Measurements from ENCODE around the gene TPM1. TPM values are rescaled to one million over a fixed set of nuclear protein-coding genes. Genes with fewer than 3 reads are reported as not detected.

TPM1 gene
- total RNA-seq, 1 experiment from 2014 or later: 174 TPM

DNA sequence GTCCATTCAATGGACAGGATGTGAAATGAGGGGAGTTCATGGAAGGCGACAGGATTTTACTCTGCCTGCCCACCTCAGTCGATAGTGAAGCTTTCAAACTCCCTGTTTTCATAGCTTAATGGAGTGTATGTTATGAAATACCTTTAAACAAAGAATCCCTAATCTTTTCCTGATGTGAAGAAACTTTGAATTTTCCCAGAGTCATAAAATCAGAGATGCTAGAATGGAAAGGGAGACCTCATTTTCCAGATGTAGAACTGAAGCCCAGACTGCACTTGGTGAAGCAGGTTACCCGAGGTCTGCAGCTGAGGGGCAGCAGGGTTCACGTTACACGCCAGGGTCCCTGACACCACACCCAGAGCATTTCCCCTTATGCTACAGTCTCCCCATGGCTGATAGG lies 44.4 kb downstream of the TPM1 start:
- Histone ChIP-seq H3K9me2 (ENCODE audit: insufficient read depth) (no peaks in the 10 kb centered on the region), H3K4me3 (no peak overlapping the region), H3K27me3 (ENCODE audit: insufficient read depth, low read depth) (no peaks in the 10 kb centered on the region), H4K20me1 (ENCODE audit: insufficient read depth) (no peaks in the 10 kb centered on the region), H3F3A (ENCODE audit: insufficient read depth, low read depth) (no peaks in the 10 kb centered on the region), H3K4me1 (replicated peaks; ENCODE audit: insufficient read depth) (no peaks in the 10 kb centered on the region), H3K79me2 (ENCODE audit: low read depth) (no peaks in the 10 kb centered on the region), H3K36me3 (ENCODE audit: low read depth) (no peaks in the 10 kb centered on the region), H3K27ac (no peak overlapping the region), H3K4me2 (no peak overlapping the region), H2AFZ (no peak overlapping the region), H3K9me3 (ENCODE audit: insufficient read depth, low read depth) (no peaks in the 10 kb centered on the region)
- TF ChIP-seq CTCF (conservative IDR thresholded peaks at IDR 0.05) (no peak), EZH2 (IDR thresholded peaks at IDR 0.05; ENCODE audit: low read depth) (no peak)
- DNase-seq: no peak
- intact Hi-C loops (cut with micrococcal nuclease; ENCODE audit: unreplicated experiment): no loop called here
- ChIA-PET CTCF (interaction anchor here (0.6 kb wide), 1 partner anchor 345 kb away, joined by 5 read pairs; no protein-coding TSS in a partner anchor), POLR2A (ENCODE audit: unreplicated experiment) (interaction anchor here (0.6 kb wide), 1 partner anchor 236 kb away, joined by 3 read pairs; no protein-coding TSS in a partner anchor)
- no TSS peak for BruUV-seq (replicated peaks)

DNA sequence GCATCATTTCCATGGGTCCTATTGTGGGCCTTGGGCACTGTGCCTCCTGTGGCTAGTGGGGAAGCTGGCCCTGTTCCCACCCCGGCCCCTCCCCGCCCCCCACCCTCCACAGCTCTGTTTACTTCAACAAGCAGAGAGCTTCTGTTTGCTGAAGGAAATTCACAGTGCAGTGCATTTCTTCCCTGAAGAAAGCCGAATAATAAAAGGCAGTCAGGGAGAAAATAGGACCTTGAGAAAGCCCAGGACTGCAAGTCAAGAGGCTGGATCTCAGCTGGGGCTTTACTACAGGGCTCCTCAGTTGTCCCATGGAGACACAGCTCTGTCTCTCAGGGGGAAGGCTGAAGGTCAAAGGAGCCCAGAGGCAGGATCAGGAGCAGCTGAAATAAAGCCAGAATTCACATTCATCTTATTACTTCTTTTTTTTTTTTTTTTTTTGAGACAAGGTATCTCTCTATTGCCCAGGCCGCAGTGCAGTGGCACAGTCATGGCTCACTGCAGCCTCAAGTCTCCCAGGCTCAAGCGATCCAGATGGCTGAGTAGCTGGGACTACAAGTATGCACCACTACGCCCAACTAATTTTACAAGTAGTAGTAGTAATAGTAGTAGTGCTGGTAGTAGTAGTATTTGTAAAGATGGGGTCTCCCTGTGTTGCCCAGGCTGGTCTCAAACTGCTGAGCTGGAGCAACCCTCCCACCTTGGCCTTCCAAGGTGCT lies 46.1 kb downstream of the TPM1 start:
- H3K27me3 ChIP-seq (ENCODE audit: insufficient read depth, low read depth): no peaks in the 10 kb centered on the region
- intact Hi-C loops (cut with micrococcal nuclease; ENCODE audit: unreplicated experiment): no loop called here
- TF ChIP-seq CTCF (conservative IDR thresholded peaks at IDR 0.05): no peak
- TF ChIP-seq EZH2 (IDR thresholded peaks at IDR 0.05; ENCODE audit: low read depth): no peak
- H4K20me1 ChIP-seq (ENCODE audit: insufficient read depth): no peaks in the 10 kb centered on the region
- no TSS peak for BruUV-seq (replicated peaks)
- no peaks in the 10 kb centered on the region for H3F3A ChIP-seq (ENCODE audit: insufficient read depth, low read depth)
- H3K9me2 ChIP-seq (ENCODE audit: insufficient read depth): no peaks in the 10 kb centered on the region
- H3K4me1 ChIP-seq (replicated peaks; ENCODE audit: insufficient read depth): no peaks in the 10 kb centered on the region
- no peaks in the 10 kb centered on the region for H3K9me3 ChIP-seq (ENCODE audit: insufficient read depth, low read depth)
- H3K27ac ChIP-seq: no peak overlapping the region
- H3K4me2 ChIP-seq: no peak overlapping the region
- no peak overlapping the region for H2AFZ ChIP-seq
- ChIA-PET POLR2A (ENCODE audit: unreplicated experiment) (interaction anchor here (0.5 to 0.6 kb wide), 2 partner anchors 38 to 44 kb away, joined by 4 to 5 read pairs; no protein-coding TSS in a partner anchor), CTCF (interaction anchor here (0.6 kb wide), 2 partner anchors 235 to 240 kb away, joined by 3 to 7 read pairs; no protein-coding TSS in a partner anchor)
- DNase-seq: no peak
- H3K79me2 ChIP-seq (ENCODE audit: low read depth): no peaks in the 10 kb centered on the region
- H3K36me3 ChIP-seq (ENCODE audit: low read depth): no peaks in the 10 kb centered on the region
- no peak overlapping the region for H3K4me3 ChIP-seq

DNA sequence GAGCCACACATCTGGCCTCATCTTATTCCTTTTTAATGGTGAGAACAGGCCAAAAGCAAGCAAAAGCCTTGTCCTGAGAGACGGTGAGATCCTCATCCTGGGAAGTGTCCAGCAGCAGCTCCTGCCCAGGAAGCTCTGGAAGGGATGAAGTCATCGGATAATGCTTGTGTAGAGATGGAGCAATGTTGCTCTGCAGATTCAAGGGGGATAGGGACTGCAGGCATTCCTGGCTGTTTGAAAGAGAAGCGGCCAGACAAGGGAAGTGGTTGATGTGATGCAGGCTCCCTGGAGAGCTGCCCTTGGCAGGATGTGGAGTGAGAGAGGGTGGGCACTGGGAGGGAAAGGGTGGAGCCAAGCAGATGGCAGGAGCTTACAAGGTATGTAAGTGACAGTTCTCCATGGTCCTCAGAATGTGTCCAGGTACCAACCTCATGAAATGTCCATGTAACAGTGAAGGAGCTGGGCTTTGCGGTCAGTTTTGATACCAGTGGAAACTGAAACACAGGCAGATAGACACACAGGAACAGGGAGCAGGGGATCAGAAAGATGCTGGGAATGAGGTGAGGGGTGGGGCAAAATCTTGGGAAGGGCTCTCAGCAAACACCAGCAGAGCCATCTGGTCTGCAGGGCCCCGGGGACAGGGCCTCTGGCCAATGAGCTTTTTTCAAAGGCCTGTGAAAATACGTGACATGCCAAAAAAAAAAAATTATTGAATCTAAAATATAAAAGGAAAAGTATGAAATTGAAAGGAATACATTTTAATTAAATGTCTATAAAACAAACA lies 46.9 kb downstream of the TPM1 start:
- Histone ChIP-seq H3K27ac (no peak overlapping the region), H3K9me2 (ENCODE audit: insufficient read depth) (no peaks in the 10 kb centered on the region), H3K9me3 (ENCODE audit: insufficient read depth, low read depth) (no peaks in the 10 kb centered on the region), H3K27me3 (ENCODE audit: insufficient read depth, low read depth) (no peaks in the 10 kb centered on the region), H3F3A (ENCODE audit: insufficient read depth, low read depth) (no peaks in the 10 kb centered on the region), H3K36me3 (ENCODE audit: low read depth) (no peaks in the 10 kb centered on the region), H2AFZ (no peak overlapping the region), H3K4me1 (replicated peaks; ENCODE audit: insufficient read depth) (no peaks in the 10 kb centered on the region), H4K20me1 (ENCODE audit: insufficient read depth) (no peaks in the 10 kb centered on the region), H3K79me2 (ENCODE audit: low read depth) (no peaks in the 10 kb centered on the region), H3K4me3 (no peak overlapping the region), H3K4me2 (no peak overlapping the region)
- ChIA-PET CTCF (interaction anchor here (0.6 kb wide), 2 partner anchors 12 to 561 kb away, joined by 3 to 4 read pairs; no protein-coding TSS in a partner anchor), POLR2A (ENCODE audit: unreplicated experiment) (interaction anchor here (0.5 to 0.6 kb wide), 2 partner anchors 39 to 44 kb away, joined by 4 to 5 read pairs; no protein-coding TSS in a partner anchor)
- no TSS peak for BruUV-seq (replicated peaks)
- no peak for TF ChIP-seq EZH2 (IDR thresholded peaks at IDR 0.05; ENCODE audit: low read depth)
- TF ChIP-seq CTCF (conservative IDR thresholded peaks at IDR 0.05): no peak
- DNase-seq: no peak
- intact Hi-C loops (cut with micrococcal nuclease; ENCODE audit: unreplicated experiment): loop anchor here (5.0 kb wide), 2 partner anchors 192 to 237 kb away; no protein-coding TSS in a partner anchor

Data from PC-9 (cell line).